Hematopoietic multipotent progenitor cell (in vitro differentiated cells): ENCODE measurements around the gene TMEM184B. TPM values are rescaled to one million over a fixed set of nuclear protein-coding genes. Genes with fewer than 3 reads are reported as not detected.

Source experiments
- DNase-seq, 3 donors: peaks; one replicate each; pipeline ENCODE4 v3.0.0-alpha.2; 2011 to 2015; ENCODE audit warnings: low read depth in 2 of 3, low spot score in 2 of 3
- total RNA-seq: library from RNA; depleted of rRNA; stranded (reverse); fragments of >200 nt; gene quantifications from one replicate; pipeline ENCODE4 v1.2.3, GENCODE V29; 2012

TMEM184B gene
- total RNA-seq, 1 donor: 13.5 TPM

- no peak for DNase-seq
These were observed 61.3 kb downstream of the TMEM184B start for GRCh38 chr22:38211556-38211955.

- DNase-seq: no peak
These were observed 64.2 kb downstream of the TMEM184B start for GRCh38 chr22:38208551-38208968.

GRCh38 chr22:38207898-38208432, 64.8 kb downstream of the TMEM184B start:
- no peak for DNase-seq

DNA sequence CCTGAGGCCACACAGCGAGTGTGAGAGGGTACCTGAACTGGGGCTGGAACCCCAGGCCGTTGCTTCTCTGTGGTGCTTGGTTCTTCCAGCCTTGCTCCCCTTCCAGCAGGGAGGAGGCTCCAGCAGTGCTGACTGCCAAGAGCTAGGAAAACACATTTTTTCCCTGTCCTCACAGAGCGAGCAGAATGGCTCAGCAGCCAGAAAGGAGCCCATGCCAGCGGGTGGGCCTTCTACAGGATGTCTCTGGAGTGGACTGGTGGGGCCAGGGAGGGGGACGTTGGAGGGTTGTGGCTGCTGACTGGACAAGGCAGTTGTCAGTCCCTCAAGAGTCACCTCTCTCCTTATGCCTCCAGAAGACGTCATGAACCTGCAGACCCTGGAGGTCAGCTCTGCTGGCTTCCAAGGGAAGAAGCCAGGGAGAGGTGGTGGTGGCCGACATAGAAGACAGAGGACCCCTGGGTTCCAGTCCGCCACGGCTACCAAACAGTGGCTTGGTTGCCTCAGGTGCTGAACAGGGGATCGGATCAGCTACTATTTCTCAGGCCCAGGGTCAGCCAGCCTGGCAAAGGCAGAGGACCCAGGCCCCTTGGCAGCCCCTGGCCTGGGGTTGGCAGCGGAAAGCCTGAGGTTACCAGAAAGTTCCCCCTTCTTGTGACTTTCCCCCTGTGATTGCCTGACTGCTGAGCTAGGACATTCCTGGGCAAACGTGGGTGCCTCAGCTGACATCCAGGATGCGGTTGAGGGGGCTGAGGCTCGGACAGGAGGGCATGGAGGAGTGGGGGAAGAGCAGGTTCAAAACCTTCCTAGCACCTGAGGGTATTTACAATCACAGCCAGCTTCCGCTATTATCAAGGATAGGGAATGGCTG, 67.3 kb downstream of the TMEM184B start:
- DNase-seq: no peak

- peak in 1 of 3 donors; percentile 73 for DNase-seq
These were observed 68.0 kb downstream of the TMEM184B start for GRCh38 chr22:38204784-38205183.

GRCh38 chr22:38203855-38204514, 68.8 kb downstream of the TMEM184B start:
- no peak for DNase-seq

GRCh38 chr22:38203090-38203810, 69.6 kb downstream of the TMEM184B start:
- DNase-seq: no peak

DNA sequence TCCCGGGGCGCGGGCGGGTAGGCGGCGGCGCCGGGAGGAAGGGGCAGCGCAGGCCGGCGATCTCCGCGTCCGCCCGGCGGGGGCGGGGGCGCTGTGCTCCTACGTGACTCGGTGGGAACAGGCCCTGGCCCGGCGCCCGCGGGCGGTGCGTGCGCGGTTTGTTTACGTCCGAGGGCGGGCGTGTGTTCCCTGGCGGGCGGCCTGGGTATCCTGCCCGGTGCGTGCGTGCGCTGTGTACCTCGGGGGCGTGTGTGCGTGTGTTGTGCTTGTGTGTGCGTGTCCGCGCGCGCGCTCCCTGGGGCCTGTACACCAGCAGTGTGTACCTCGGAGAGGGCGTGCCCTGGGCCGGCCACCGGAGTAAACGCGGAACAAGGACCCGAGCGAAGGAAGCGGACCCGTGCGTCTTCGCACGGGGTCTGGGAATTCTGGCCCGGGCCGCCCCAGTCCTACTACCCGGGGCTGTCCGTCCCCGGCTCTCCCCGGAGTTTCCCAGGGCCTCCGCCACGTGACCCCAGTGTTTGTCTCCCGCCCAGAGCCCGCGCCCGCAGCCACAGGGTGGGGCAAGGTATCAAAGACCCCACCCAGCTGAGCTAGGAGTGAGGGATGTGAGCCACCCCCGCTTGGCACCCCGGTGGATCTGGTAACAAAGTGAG, 70.2 kb downstream of the TMEM184B start:
- peak in 1 of 3 donors; percentile 64 for DNase-seq

- DNase-seq: peak; percentile 60 to 91 (median 89)
These were observed 70.9 kb downstream of the TMEM184B start, which contains the start of gene MAFF for GRCh38 chr22:38201711-38202436. Gene MAFF (plus strand): TSS chr22:38201994. CDS start chr22:38213854, 11,860 bp downstream.

- DNase-seq: no peak
These were observed 71.5 kb downstream of the TMEM184B start for GRCh38 chr22:38201371-38201710.

DNA sequence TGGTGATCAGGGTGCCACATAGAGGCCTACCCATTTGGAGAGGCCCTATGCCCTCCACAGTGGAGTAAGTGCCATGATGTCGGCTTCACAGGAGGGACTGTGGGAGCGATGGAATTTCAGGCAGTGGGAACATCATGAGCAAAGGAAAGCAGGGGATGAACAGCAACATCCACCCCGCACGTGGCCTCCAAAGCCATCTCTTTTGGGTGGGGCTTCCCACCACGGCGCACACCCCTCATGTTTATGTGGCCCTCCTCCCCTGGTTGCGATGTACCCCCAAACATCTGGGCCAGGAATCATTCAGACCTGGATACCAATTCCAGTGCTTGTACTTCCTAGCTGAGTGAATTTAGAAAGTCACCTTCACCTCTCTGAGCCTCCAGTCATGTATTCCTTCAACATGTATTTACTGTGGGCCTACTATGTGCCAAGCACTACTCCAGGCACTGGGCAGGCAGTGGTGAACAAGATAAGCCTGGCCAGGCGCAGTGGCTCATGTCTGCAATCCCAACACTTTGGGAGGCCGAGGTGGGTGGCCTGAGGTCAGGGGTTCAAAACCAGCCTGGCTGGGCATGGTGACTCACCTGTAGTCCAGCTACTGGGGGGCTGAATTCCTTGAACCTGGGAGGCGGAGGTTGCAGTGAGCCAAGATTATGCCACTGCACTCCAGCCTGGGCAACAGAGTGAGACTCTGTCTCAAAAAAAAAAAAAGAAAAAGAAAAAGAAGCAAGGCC, 72.8 kb downstream of the TMEM184B start:
- no peak for DNase-seq

DNA sequence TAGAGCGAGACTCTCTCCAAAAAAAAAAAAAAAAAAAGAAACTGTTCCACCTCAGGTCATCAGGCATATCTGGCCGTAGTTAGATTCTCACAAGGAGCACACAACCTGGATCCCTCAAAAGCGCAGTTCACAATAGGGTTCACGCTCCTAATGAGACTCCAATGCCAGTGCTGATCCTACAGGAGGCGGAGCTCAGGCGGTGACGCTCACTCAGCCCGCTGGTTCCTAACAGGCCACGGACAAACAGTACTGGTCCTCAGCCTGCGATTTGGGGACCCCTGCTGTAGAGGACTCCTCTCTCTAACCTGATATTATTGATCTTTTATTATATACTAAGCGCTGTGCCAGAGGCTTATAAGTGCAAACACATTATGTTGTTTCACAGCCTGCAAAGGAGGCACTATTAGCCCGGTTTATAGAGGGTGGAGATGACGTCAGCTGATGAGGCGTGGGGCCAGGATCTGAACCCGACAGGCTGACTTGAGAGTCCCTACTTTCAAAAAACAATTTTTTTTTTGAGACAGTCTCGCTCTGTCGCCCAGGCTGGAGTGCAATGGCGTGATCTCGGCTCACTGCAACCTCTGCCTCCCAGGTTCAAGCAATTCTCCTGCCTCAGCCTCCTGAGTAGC, 75.9 kb downstream of the TMEM184B start:
- DNase-seq: no peak

GRCh38 chr22:38193580-38193979, 79.2 kb downstream of the TMEM184B start:
- DNase-seq: no peak

GRCh38 chr22:38192475-38192863, 80.3 kb downstream of the TMEM184B start:
- no peak for DNase-seq

DNA sequence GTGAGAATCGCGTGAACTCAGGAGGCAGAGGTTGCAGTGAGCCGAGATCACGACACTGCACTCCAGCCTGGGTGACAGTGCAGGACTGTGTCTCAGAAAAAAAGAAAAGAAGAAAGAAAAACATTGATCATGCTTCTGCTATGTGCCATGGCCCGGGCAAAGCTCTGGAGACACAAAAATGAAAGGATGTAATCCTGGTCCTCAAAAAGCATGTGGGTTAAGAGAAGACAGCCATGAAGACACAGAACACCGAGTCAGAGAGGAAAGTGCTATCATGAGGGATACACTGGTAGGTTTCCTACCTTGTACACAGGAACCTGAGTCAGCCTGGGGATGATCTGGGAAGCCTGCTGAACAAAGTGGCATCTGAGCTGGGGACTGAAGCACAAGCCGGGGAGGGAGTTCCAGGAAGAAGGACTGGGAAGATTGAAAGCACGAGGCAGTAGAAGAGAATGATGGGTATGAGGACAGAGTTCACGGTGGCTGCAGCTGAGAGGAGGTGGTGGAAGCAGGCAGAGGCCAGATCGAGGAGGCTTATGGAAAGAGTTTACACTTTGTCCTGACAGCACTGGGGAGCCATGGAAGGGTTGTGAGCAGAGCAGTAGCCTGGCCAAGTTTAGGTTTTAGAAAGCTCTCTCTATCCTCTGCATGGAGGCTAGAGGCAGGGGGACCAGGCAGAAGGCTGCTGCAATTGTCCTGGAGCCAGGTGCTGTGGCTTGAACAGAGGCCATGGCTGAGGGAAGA, 80.9 kb downstream of the TMEM184B start:
- DNase-seq: no peak

- DNase-seq: no peak
These were observed 81.8 kb downstream of the TMEM184B start for GRCh38 chr22:38191055-38191454.

- no peak for DNase-seq
These were observed 82.2 kb downstream of the TMEM184B start for GRCh38 chr22:38190581-38190980.

DNA sequence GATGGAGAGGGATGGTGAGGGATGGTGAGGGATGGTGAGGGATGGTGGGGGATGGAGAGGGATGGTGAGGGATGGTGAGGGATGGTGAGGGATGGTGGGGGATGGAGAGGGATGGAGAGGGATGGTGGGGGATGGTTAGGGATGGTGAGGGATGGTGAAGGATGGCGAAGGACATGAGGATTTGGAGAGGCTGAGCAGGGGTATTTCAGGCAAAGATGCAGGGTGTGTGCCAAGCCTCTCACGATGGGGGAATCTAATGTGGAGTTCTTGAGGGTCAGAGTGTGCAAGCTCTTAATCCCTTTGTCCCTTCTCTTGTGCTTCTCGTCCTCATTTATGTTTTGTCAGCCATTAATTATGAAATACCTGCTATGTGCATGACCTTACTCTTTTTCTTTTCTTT, 83.7 kb downstream of the TMEM184B start:
- DNase-seq: no peak
